HepG2 (cell line): ENCODE measurements around the gene TAF13. TPM values are rescaled to one million over a fixed set of nuclear protein-coding genes. Genes with fewer than 3 reads are reported as not detected.

ENCODE experiments used
- HNF4G ChIP-seq, 2 experiments: sonication (generic) in 1 of 2; formaldehyde crosslinking in 1 of 2; IDR thresholded peaks; 2 replicates each; pipeline versions ENCODE4 v1.4.0 to v1.6.1; 2011 to 2020; ENCODE audit warnings: borderline replicate concordance in 2 of 2, low read depth in 2 of 2, mild to moderate bottlenecking in 2 of 2, low read length in 1 of 2, missing genetic modification reagents in 1 of 2, moderate library complexity in 1 of 2
- MZF1 ChIP-seq: sonication (generic); formaldehyde crosslinking; IDR thresholded peaks from 2 replicates; pipeline ENCODE4 v1.8.1; 2023; ENCODE audit warnings: mild to moderate bottlenecking, missing genetic modification reagents, borderline replicate concordance
- SP140L ChIP-seq: sonication (generic); formaldehyde crosslinking; IDR thresholded peaks from 2 replicates; pipeline ENCODE4 v1.4.0; 2020; ENCODE audit warnings: missing genetic modification reagents, borderline replicate concordance
- SP2 ChIP-seq: sonication (generic); formaldehyde crosslinking; IDR thresholded peaks from 2 replicates; pipeline ENCODE4 v1.5.1; 2020; ENCODE audit warnings: mild to moderate bottlenecking, missing genetic modification reagents
- SP5 ChIP-seq: IDR thresholded peaks from 2 replicates; pipeline ENCODE4 v1.6.1; 2016; ENCODE audit warnings: low read depth, borderline replicate concordance
- STAG1 ChIP-seq: sonication (generic); formaldehyde crosslinking; IDR thresholded peaks from 2 replicates; pipeline ENCODE4 v1.4.0; 2020; ENCODE audit warnings: missing genetic modification reagents
- TMF1 ChIP-seq: sonication (generic); formaldehyde crosslinking; IDR thresholded peaks from 2 replicates; pipeline ENCODE4 v1.8.1; 2022; ENCODE audit warnings: low read depth, missing genetic modification reagents
- ZBTB49 ChIP-seq: sonication (generic); formaldehyde crosslinking; IDR thresholded peaks from 2 replicates; pipeline ENCODE4 v1.4.0; 2020; ENCODE audit warnings: missing genetic modification reagents, borderline replicate concordance
- ZNF343 ChIP-seq: sonication (generic); formaldehyde crosslinking; IDR thresholded peaks from 2 replicates; pipeline ENCODE4 v1.4.0; 2020; ENCODE audit warnings: mild to moderate bottlenecking, missing genetic modification reagents
- ZNF710 ChIP-seq: sonication (generic); formaldehyde crosslinking; IDR thresholded peaks from 2 replicates; pipeline ENCODE4 v1.5.0; 2020; ENCODE audit warnings: mild to moderate bottlenecking, missing genetic modification reagents, borderline replicate concordance
- ZNF768 ChIP-seq: sonication (generic); formaldehyde crosslinking; IDR thresholded peaks from 2 replicates; pipeline ENCODE4 v1.4.0; 2020; ENCODE audit warnings: missing genetic modification reagents
- ZNF790 ChIP-seq: sonication (generic); formaldehyde crosslinking; IDR thresholded peaks from 2 replicates; pipeline ENCODE4 v1.8.0; 2022; ENCODE audit warnings: missing genetic modification reagents, mild to moderate bottlenecking, borderline replicate concordance
- ZNF879 ChIP-seq: sonication (generic); formaldehyde crosslinking; IDR thresholded peaks from 2 replicates; pipeline ENCODE4 v1.8.1; 2023; ENCODE audit warnings: missing genetic modification reagents
- polyA plus RNA-seq, 8 experiments: library from polyadenylated mRNA; depleted of rRNA in 3 of 8; stranded (reverse) in 7 of 8; unstranded in 1 of 8; fragments of >200 nt; fragmentation: Illumina TruSeq in 4 of 8; extraction: Trizol in 4 of 8; gene quantifications; 2 replicates each; pipeline versions ENCODE4 v1.2.1 to v1.2.3, GENCODE V29; 2011 to 2016; ENCODE audit warnings: low read depth in 4 of 8, missing spikeins in 1 of 8, mixed read lengths in 1 of 8; ENCODE audit not compliant: insufficient read depth in 1 of 8
- total RNA-seq, 5 experiments: library from RNA; depleted of rRNA; stranded (reverse); fragments of >200 nt; fragmentation: Illumina TruSeq; extraction: Trizol; gene quantifications; 2 replicates each; pipeline ENCODE4 v1.2.3, GENCODE V29; 2016; ENCODE audit warnings: low read depth in 1 of 5
- TF ChIP-seq, protein P1 (sequence below): sonication (generic); formaldehyde crosslinking; IDR thresholded peaks from 2 replicates; pipeline ENCODE4 v1.4.0; 2020; ENCODE audit warnings: missing genetic modification reagents
- TF ChIP-seq, protein P2 (sequence below): IDR thresholded peaks from 2 replicates; pipeline ENCODE4 v1.6.1; 2016; ENCODE audit warnings: missing biosample characterization, missing genetic modification reagents, low read depth
- TF ChIP-seq, protein P3 (sequence below): sonication (generic); formaldehyde crosslinking; IDR thresholded peaks from 2 replicates; pipeline ENCODE4 v1.5.0; 2020; ENCODE audit warnings: mild to moderate bottlenecking, missing genetic modification reagents

The TAF13 gene
- total and polyA plus RNA-seq, 2 of the 13 experiments (the other 11 are each of a cell fraction or from before 2014, with no cell fraction given), result 11.5 to 36.3 TPM

- TF ChIP-seq, protein P1, sequence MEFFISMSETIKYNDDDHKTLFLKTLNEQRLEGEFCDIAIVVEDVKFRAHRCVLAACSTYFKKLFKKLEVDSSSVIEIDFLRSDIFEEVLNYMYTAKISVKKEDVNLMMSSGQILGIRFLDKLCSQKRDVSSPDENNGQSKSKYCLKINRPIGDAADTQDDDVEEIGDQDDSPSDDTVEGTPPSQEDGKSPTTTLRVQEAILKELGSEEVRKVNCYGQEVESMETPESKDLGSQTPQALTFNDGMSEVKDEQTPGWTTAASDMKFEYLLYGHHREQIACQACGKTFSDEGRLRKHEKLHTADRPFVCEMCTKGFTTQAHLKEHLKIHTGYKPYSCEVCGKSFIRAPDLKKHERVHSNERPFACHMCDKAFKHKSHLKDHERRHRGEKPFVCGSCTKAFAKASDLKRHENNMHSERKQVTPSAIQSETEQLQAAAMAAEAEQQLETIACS (CRISPR knock-in tag), result no peak
- TF ChIP-seq SP2 (no peak), ZNF790 (no peak), STAG1 (CRISPR knock-in tag) (peak; percentile 14; the same call in 1 of the 2 replicates), ZNF768 (CRISPR knock-in tag) (peak; percentile 9), MZF1 (no peak), SP140L (CRISPR knock-in tag) (no peak), ZNF343 (no peak), SP5 (no peak), ZNF710 (CRISPR knock-in tag) (no peak), ZBTB49 (CRISPR knock-in tag) (no peak), HNF4G (IDR thresholded peaks at IDR 0.05; ENCODE audit: borderline replicate concordance, low read depth, low read length) (no peak), HNF4G (CRISPR knock-in tag; IDR thresholded peaks at IDR 0.05; ENCODE audit: borderline replicate concordance, low read depth) (no peak), ZNF879 (CRISPR knock-in tag) (no peak), TMF1 (CRISPR knock-in tag) (no peak)
- TF ChIP-seq, protein P2, sequence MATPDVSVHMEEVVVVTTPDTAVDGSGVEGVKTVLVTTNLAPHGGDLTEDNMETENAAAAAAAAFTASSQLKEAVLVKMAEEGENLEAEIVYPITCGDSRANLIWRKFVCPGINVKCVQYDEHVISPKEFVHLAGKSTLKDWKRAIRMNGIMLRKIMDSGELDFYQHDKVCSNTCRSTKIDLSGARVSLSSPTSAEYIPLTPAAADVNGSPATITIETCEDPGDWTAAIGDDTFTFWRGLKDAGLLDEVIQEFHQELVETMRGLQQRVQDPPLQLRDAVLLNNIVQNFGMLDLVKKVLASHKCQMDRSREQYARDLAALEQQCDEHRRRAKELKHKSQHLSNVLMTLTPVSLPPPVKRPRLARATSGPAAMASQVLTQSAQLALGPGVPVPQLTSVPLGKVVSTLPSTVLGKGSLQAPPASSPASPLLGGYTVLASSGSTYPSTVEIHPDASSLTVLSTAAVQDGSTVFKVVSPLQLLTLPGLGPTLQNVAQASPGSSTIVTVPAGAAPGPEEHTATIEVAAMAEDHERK, result no peak
- TF ChIP-seq, protein P3, sequence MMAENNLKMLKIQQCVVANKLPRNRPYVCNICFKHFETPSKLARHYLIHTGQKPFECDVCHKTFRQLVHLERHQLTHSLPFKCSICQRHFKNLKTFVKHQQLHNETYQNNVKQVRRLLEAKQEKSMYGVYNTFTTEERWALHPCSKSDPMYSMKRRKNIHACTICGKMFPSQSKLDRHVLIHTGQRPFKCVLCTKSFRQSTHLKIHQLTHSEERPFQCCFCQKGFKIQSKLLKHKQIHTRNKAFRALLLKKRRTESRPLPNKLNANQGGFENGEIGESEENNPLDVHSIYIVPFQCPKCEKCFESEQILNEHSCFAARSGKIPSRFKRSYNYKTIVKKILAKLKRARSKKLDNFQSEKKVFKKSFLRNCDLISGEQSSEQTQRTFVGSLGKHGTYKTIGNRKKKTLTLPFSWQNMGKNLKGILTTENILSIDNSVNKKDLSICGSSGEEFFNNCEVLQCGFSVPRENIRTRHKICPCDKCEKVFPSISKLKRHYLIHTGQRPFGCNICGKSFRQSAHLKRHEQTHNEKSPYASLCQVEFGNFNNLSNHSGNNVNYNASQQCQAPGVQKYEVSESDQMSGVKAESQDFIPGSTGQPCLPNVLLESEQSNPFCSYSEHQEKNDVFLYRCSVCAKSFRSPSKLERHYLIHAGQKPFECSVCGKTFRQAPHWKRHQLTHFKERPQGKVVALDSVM (CRISPR knock-in tag), result no peak
Measured at GRCh38 chr1:109040989-109041620, 34.7 kb downstream of the TAF13 start (continued).
